Stimulated activated CD4-positive, alpha-beta T cell treated with anti-CD3 and anti-CD28 coated beads, Interleukin-4, amount 100 ng/mL, for 4 hours (primary cell): ENCODE results near the gene UBA1.

ENCODE experiments used
- DNase-seq, 2 experiments: peaks; one replicate each; pipeline ENCODE4 v3.0.0-alpha.2; 2020

Gene UBA1

GRCh38 chrX:47170861-47171692 lies 22.6 kb upstream of the UBA1 start:
- DNase-seq, result no peak

GRCh38 chrX:47171996-47172395 lies 21.6 kb upstream of the UBA1 start:
- DNase-seq, result no peak

GRCh38 chrX:47172549-47172948 lies 21.1 kb upstream of the UBA1 start:
- DNase-seq, result no peak

- DNase-seq, result no peak
Observed at GRCh38 chrX:47172971-47173792, 20.4 kb upstream of the UBA1 start.

- DNase-seq, result no peak
Observed at GRCh38 chrX:47174376-47174775, 19.3 kb upstream of the UBA1 start.

- no peak for DNase-seq
Observed at GRCh38 chrX:47174846-47175587, 18.6 kb upstream of the UBA1 start.

GRCh38 chrX:47175588-47175980 lies 18.0 kb upstream of the UBA1 start:
- no peak for DNase-seq

GRCh38 chrX:47176101-47176740 lies 17.4 kb upstream of the UBA1 start:
- no peak for DNase-seq

- DNase-seq, result no peak
Observed at GRCh38 chrX:47177079-47177478, 16.6 kb upstream of the UBA1 start.

- DNase-seq, result no peak
Observed at GRCh38 chrX:47178337-47178736, 15.3 kb upstream of the UBA1 start.

- no peak for DNase-seq
Observed at GRCh38 chrX:47179221-47179927, 14.3 kb upstream of the UBA1 start.

- DNase-seq, result no peak
Observed at GRCh38 chrX:47179928-47180255, 13.7 kb upstream of the UBA1 start.

GRCh38 chrX:47180346-47180745 lies 13.3 kb upstream of the UBA1 start:
- no peak for DNase-seq

- no peak for DNase-seq
Observed at GRCh38 chrX:47181301-47181700, 12.3 kb upstream of the UBA1 start.

- no peak for DNase-seq
Observed at GRCh38 chrX:47182106-47182700, 11.4 kb upstream of the UBA1 start.

GRCh38 chrX:47184486-47184885 lies 9.1 kb upstream of the UBA1 start:
- no peak for DNase-seq

- no peak for DNase-seq
Observed at GRCh38 chrX:47185241-47185640, 8.4 kb upstream of the UBA1 start.

GRCh38 chrX:47186096-47186740 lies 7.4 kb upstream of the UBA1 start:
- DNase-seq, result no peak

GRCh38 chrX:47187106-47187677 lies 6.4 kb upstream of the UBA1 start:
- no peak for DNase-seq

GRCh38 chrX:47189906-47190305 lies 3.7 kb upstream of the UBA1 start:
- no peak for DNase-seq
